K562 (cell line): ENCODE measurements around the gene CDKL5. TPM values are rescaled to one million over a fixed set of nuclear protein-coding genes. Genes with fewer than 3 reads are reported as not detected.

Experiments used
- ATAC-seq: fragments of 200-7000 bp; cut with Tn5 transposase; 3 replicates; pipeline ENCODE4 v1.9.1; 2020; ENCODE audit warnings: moderate library complexity
- BruUV-seq: library from RNA; stranded (reverse); fragments of 400-500 nt; replicated peaks from 2 replicates; lab custom pipeline; 2021; lab: Mats Ljungman, UMichigan
- CTCF ChIA-PET: fragments of 300-600 bp; formaldehyde crosslinking; extraction: SDS; loops from one replicate; lab custom pipeline; 2021; ENCODE audit warnings: low intra/inter-chr PET ratio; lab: Yijun Ruan, JAX
- POLR2A ChIA-PET: fragments of 300-600, 350-650 bp; sonication (Branson Sonifier 250); formaldehyde crosslinking; extraction: SDS; loops from one replicate; lab custom pipeline; 2021; ENCODE audit warnings: antibody characterized with exemption, inconsistent platforms; lab: Yijun Ruan, JAX
- DNase-seq, 4 experiments: peaks; one replicate each; pipeline versions ENCODE4 v3.0.0 to v3.0.0-alpha.2; 2011 to 2018; ENCODE audit warnings: low spot score in 3 of 4, mixed read lengths in 3 of 4; ENCODE audit errors: extremely low read depth in 1 of 4
- FAIRE-seq: peaks from 2 replicates; lab custom pipeline; 2011; peaks lifted over from hg19 to GRCh38; lab: Jason Lieb, UNC
- H2AFZ ChIP-seq: 2 replicates; pipeline ENCODE4 v1.6.0; 2011; ENCODE audit warnings: low read depth, low read length, control low read depth, inconsistent platforms
- H3K27ac ChIP-seq: fragments of 200-600 bp; 3 replicates; pipeline ENCODE4 v1.8.0; 2011; ENCODE audit warnings: low read depth, mild to moderate bottlenecking, control low read depth, inconsistent platforms, low read length, moderate library complexity, mixed read lengths; ENCODE audit errors: extremely low read depth
- H3K27me3 ChIP-seq, 2 experiments: fragments of 300-600 bp in 1 of 2; 2 replicates in 1 of 2; 3 replicates in 1 of 2; pipeline versions ENCODE4 v1.6.0 to v1.8.0; 2011; ENCODE audit warnings: inconsistent platforms in 2 of 2, low read length in 2 of 2, mild to moderate bottlenecking in 1 of 2, mixed read lengths in 1 of 2, moderate library complexity in 1 of 2; ENCODE audit not compliant: control insufficient read depth in 2 of 2, insufficient read depth in 2 of 2
- H3K36me3 ChIP-seq: fragments of 300-600 bp; 3 replicates; pipeline ENCODE4 v1.8.0; 2011; ENCODE audit warnings: mild to moderate bottlenecking, low read length, inconsistent platforms; ENCODE audit not compliant: control insufficient read depth, insufficient read depth
- H3K4me1 ChIP-seq, 2 experiments: fragments of 200-600 bp in 1 of 2; replicated peaks in 1 of 2; 2 replicates in 1 of 2; 3 replicates in 1 of 2; pipeline versions ENCODE4 v1.5.1 to v1.8.0; 2011; ENCODE audit warnings: inconsistent platforms in 2 of 2, low read length in 2 of 2, mild to moderate bottlenecking in 1 of 2, mixed read lengths in 1 of 2, moderate library complexity in 1 of 2; ENCODE audit not compliant: control insufficient read depth in 2 of 2, insufficient read depth in 2 of 2
- H3K4me2 ChIP-seq: 2 replicates; pipeline ENCODE4 v1.6.1; 2011; ENCODE audit warnings: low read length, control low read depth, inconsistent platforms, mixed read lengths; ENCODE audit not compliant: insufficient read depth
- H3K4me3 ChIP-seq: fragments of 200-600 bp; sonication (generic), shearing (Covaris generic); 2 replicates; pipeline ENCODE4 v1.5.1; 2016; ENCODE audit warnings: control low read depth, inconsistent platforms
- H3K79me2 ChIP-seq: fragments of 200-600 bp; 3 replicates; pipeline ENCODE4 v1.8.0; 2011; ENCODE audit warnings: low read length, inconsistent platforms; ENCODE audit not compliant: control insufficient read depth, insufficient read depth
- H3K9ac ChIP-seq, 2 experiments: 2 replicates each; pipeline versions ENCODE4 v1.6.0 to v1.6.1; 2011; ENCODE audit warnings: low read depth in 2 of 2, low read length in 2 of 2, control low read depth in 1 of 2, inconsistent platforms in 1 of 2, mild to moderate bottlenecking in 1 of 2, mixed read lengths in 1 of 2; ENCODE audit not compliant: insufficient read depth in 1 of 2
- H3K9me1 ChIP-seq: one replicate; pipeline ENCODE4 v1.6.0; 2011; ENCODE audit warnings: inconsistent platforms, mild to moderate bottlenecking, low read length, moderate library complexity; ENCODE audit not compliant: control insufficient read depth, insufficient read depth
- H3K9me3 ChIP-seq: replicated peaks from 2 replicates; pipeline ENCODE4 v1.5.1; 2011; ENCODE audit warnings: low read depth, low read length, inconsistent platforms; ENCODE audit not compliant: control insufficient read depth, insufficient read depth
- H4K20me1 ChIP-seq: replicated peaks from 2 replicates; pipeline ENCODE4 v1.6.1; 2011; ENCODE audit warnings: low read length, inconsistent platforms, mixed read lengths; ENCODE audit not compliant: control insufficient read depth, insufficient read depth
- CEBPB ChIP-seq: fragments of 450-650 bp; IDR thresholded peaks from 2 replicates; pipeline ENCODE4 v1.6.1; 2016; ENCODE audit warnings: missing genetic modification characterization, missing compliant biosample characterization
- GTF2E2 ChIP-seq: fragments of 200-800 bp; sonication (Bioruptor generic); IDR thresholded peaks from 2 replicates; pipeline ENCODE4 v1.6.1; 2016; ENCODE audit warnings: missing genetic modification characterization, missing compliant biosample characterization
- MED1 ChIP-seq: sonication (generic); formaldehyde crosslinking; IDR thresholded peaks from 2 replicates; pipeline ENCODE4 v1.8.1; 2023; ENCODE audit warnings: missing genetic modification reagents, borderline replicate concordance
- NFIC ChIP-seq: fragments of 450-650 bp; IDR thresholded peaks from 2 replicates; pipeline ENCODE4 v1.6.1; 2017; ENCODE audit warnings: mild to moderate bottlenecking, inconsistent platforms
- NRF1 ChIP-seq, 2 experiments: fragments of 450-650 bp; IDR thresholded peaks in 1 of 2; conservative IDR thresholded peaks in 1 of 2; 2 replicates each; pipeline ENCODE4 v1.6.1; 2014; ENCODE audit warnings: mild to moderate bottlenecking in 2 of 2
- POU5F1 ChIP-seq: fragments of 150-350 bp; IDR thresholded peaks from 2 replicates; pipeline ENCODE4 v1.6.1; 2014; ENCODE audit warnings: borderline replicate concordance, low read length, low read depth, mild to moderate bottlenecking; ENCODE audit not compliant: partially characterized antibody
- SMAD4 ChIP-seq: fragments of 250-450 bp; sonication (Bioruptor Pico); conservative IDR thresholded peaks from 2 replicates; pipeline ENCODE4 v1.8.0; 2021; ENCODE audit warnings: inconsistent platforms, mild to moderate bottlenecking, moderate library complexity
- TARDBP ChIP-seq: fragments of 450-650 bp; IDR thresholded peaks from 2 replicates; pipeline ENCODE4 v1.6.1; 2016
- XRCC3 ChIP-seq: fragments of 450-650 bp; IDR thresholded peaks from 2 replicates; pipeline ENCODE4 v1.6.1; 2017; ENCODE audit warnings: mild to moderate bottlenecking, moderate library complexity
- ZBTB1 ChIP-seq: sonication (generic); formaldehyde crosslinking; IDR thresholded peaks from 2 replicates; pipeline ENCODE4 v1.8.1; 2023; ENCODE audit warnings: missing genetic modification reagents, low read depth, mild to moderate bottlenecking, borderline replicate concordance
- ZNF57 ChIP-seq: fragments of 450-650 bp; formaldehyde crosslinking; IDR thresholded peaks from 2 replicates; pipeline ENCODE4 v1.4.0; 2020; ENCODE audit warnings: mild to moderate bottlenecking, moderate library complexity
- whole genome bisulfite sequencing: fragments of 100-300 bp; shearing (Covaris generic); methylation state at CpG from one replicate; pipeline ENCODE4 v1.1.6; 2016; ENCODE audit warnings: low coverage, mixed read lengths; ENCODE audit not compliant: insufficient coverage; ENCODE audit errors: missing lambda C conversion rate; 5-methylcytosine and 5-hydroxymethylcytosine counted together
- in situ Hi-C: fragments of 300-500 bp; cut with MboI; formaldehyde crosslinking; loops from 4 replicates; pipeline ENCODE4 v1.15.0; 2018; ENCODE audit warnings: inconsistent platforms, mixed read lengths
- intact Hi-C: fragments of 100-400 bp; cut with micrococcal nuclease; formaldehyde crosslinking; loops from 2 replicates; pipeline ENCODE4 v1.14.2; 2022
- polyA plus RNA-seq, 8 experiments: library from polyadenylated mRNA; depleted of rRNA in 4 of 8; stranded (reverse) in 5 of 8; unstranded in 3 of 8; fragments of >200 nt; fragmentation: Nextera tagmentation in 2 of 8; fragmentation: Illumina TruSeq in 1 of 8; extraction: Ambion mirVana in 2 of 8; extraction: Trizol in 1 of 8; gene quantifications; 2 replicates each; pipeline versions ENCODE4 v1.2.1 to v1.2.3, GENCODE V29; 2011 to 2014; ENCODE audit warnings: inconsistent platforms in 1 of 8, missing spikeins in 1 of 8
- total RNA-seq, 7 experiments: library from RNA; depleted of rRNA in 6 of 7; stranded (reverse); fragments of >200 nt in 6 of 7; fragmentation: Illumina TruSeq in 2 of 7; extraction: Trizol in 2 of 7; gene quantifications; 2 replicates each; pipeline versions ENCODE4 v1.2.1 to v1.2.3, GENCODE V29; 2011 to 2021; ENCODE audit warnings: low replicate concordance in 1 of 7
- TF ChIP-seq, protein P1 (sequence below): fragments of 250-450 bp; sonication (Bioruptor Pico); IDR thresholded peaks from 2 replicates; pipeline ENCODE4 v1.5.0; 2022; ENCODE audit warnings: mild to moderate bottlenecking
- TF ChIP-seq, protein P2 (sequence below): IDR thresholded peaks from 2 replicates; pipeline ENCODE4 v1.6.1; 2016; ENCODE audit warnings: missing genetic modification characterization, missing compliant biosample characterization
- TF ChIP-seq, protein P3 (sequence below): fragments of 450-650 bp; IDR thresholded peaks from 2 replicates; pipeline ENCODE4 v1.6.1; 2016; ENCODE audit warnings: mild to moderate bottlenecking

The CDKL5 gene
- total and polyA plus RNA-seq, 9 of the 15 experiments (the other 6 are each of a cell fraction or from before 2014, with no cell fraction given): under 0.01 to 0.21 (median 0.04) TPM

DNA sequence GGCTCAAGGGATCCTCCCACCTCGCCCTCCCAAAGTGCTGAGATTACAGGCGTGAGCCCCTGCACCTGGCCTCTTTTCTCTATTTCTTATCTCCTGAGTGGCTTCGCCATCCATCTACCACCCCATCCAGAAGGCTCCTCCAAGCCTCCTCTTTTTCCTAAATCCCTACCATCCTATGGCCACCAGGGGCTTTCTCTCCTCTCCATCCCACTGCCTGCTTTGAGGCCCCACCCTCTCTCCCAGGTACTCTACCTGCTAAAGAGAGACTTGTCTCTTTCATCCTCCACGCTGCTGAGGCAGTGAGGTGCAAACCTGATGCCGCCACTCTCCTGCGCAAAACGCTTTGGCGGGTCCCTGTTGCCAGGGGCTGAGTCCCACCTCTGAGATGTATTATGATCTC, 239.5 kb downstream of the CDKL5 start (continued):
- TF ChIP-seq, protein P1, sequence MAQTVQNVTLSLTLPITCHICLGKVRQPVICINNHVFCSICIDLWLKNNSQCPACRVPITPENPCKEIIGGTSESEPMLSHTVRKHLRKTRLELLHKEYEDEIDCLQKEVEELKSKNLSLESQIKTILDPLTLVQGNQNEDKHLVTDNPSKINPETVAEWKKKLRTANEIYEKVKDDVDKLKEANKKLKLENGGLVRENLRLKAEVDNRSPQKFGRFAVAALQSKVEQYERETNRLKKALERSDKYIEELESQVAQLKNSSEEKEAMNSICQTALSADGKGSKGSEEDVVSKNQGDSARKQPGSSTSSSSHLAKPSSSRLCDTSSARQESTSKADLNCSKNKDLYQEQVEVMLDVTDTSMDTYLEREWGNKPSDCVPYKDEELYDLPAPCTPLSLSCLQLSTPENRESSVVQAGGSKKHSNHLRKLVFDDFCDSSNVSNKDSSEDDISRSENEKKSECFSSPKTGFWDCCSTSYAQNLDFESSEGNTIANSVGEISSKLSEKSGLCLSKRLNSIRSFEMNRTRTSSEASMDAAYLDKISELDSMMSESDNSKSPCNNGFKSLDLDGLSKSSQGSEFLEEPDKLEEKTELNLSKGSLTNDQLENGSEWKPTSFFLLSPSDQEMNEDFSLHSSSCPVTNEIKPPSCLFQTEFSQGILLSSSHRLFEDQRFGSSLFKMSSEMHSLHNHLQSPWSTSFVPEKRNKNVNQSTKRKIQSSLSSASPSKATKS (CRISPR knock-in tag): no peak
- TF ChIP-seq NFIC (no peak), SMAD4 (no peak), ZNF57 (no peak)

DNA sequence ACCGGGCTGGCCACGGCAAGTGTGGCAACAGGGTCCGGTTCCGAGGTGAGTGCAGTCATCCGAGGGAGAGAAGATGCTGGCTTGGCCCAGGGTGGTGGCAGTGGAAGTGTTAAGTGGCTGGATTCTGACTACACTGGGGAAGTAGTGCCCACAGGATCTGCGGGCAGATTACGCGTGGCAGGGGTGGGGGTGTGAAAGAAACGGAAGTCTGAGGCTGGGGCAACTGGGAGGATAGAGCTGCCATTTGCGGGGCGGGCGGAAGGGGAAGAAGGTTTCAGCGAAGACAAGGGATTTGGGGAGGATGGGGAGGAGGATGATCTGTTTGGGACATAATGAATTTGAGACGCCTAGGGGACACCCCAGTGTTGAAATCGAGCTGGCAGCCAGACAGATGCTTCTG, 241.2 kb downstream of the CDKL5 start:
- Histone ChIP-seq H3K4me2 (no peak overlapping the region), H3K4me1 (no peaks in the 10 kb centered on the region; a peak in 1 of 5 replicates), H3K27me3 (peaks cover 3 to 16% of the 10 kb centered on the region in 2 experiments; a peak in 3 of 5 replicates), H3K9ac (no peak overlapping the region), H3K4me3 (no peak overlapping the region), H2AFZ (no peak overlapping the region), H3K9me3 (no peaks in the 10 kb centered on the region), H3K79me2 (no peaks in the 10 kb centered on the region), H4K20me1 (no peaks in the 10 kb centered on the region), H3K9me1 (no peaks in the 10 kb centered on the region), H3K27ac (no peak overlapping the region), H3K36me3 (no peaks in the 10 kb centered on the region)
- in situ Hi-C loops: no loop called here
- no peak for ATAC-seq
- intact Hi-C loops: no loop called here
- DNase-seq: no peak
- no peak for FAIRE-seq
- BruUV-seq: no TSS peak
- CTCF ChIA-PET: no interaction called here
- WGBS: 4% methylated on average over 8 of the region's 15 CpGs
- POLR2A ChIA-PET: no interaction called here
- TF ChIP-seq ZBTB1 (CRISPR knock-in tag): no peak
- no peak for TF ChIP-seq TARDBP
- TF ChIP-seq, protein P2, sequence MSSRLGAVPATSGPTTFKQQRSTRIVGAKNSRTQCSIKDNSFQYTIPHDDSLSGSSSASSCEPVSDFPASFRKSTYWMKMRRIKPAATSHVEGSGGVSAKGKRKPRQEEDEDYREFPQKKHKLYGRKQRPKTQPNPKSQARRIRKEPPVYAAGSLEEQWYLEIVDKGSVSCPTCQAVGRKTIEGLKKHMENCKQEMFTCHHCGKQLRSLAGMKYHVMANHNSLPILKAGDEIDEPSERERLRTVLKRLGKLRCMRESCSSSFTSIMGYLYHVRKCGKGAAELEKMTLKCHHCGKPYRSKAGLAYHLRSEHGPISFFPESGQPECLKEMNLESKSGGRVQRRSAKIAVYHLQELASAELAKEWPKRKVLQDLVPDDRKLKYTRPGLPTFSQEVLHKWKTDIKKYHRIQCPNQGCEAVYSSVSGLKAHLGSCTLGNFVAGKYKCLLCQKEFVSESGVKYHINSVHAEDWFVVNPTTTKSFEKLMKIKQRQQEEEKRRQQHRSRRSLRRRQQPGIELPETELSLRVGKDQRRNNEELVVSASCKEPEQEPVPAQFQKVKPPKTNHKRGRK (tag): no peak
- TF ChIP-seq GTF2E2 (tag): no peak
- TF ChIP-seq XRCC3: no peak
- TF ChIP-seq, protein P3, sequence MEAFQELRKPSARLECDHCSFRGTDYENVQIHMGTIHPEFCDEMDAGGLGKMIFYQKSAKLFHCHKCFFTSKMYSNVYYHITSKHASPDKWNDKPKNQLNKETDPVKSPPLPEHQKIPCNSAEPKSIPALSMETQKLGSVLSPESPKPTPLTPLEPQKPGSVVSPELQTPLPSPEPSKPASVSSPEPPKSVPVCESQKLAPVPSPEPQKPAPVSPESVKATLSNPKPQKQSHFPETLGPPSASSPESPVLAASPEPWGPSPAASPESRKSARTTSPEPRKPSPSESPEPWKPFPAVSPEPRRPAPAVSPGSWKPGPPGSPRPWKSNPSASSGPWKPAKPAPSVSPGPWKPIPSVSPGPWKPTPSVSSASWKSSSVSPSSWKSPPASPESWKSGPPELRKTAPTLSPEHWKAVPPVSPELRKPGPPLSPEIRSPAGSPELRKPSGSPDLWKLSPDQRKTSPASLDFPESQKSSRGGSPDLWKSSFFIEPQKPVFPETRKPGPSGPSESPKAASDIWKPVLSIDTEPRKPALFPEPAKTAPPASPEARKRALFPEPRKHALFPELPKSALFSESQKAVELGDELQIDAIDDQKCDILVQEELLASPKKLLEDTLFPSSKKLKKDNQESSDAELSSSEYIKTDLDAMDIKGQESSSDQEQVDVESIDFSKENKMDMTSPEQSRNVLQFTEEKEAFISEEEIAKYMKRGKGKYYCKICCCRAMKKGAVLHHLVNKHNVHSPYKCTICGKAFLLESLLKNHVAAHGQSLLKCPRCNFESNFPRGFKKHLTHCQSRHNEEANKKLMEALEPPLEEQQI: no peak
- no peak for TF ChIP-seq MED1 (CRISPR knock-in tag)
- TF ChIP-seq CEBPB (tag): no peak
- TF ChIP-seq NRF1 (conservative IDR thresholded peaks at IDR 0.05 in 1 of 2, IDR thresholded peaks at IDR 0.05 in 1 of 2): no peak
- no peak for TF ChIP-seq POU5F1
